DMS 273 treated with DMSO at 0.1 percent for 48 hours (cell line): ENCODE measurements around the gene TTC22.

Experiments
- DNase-seq: peaks from one replicate; lab custom pipeline; 2025; lab: John Stamatoyannopoulos, UW

The TTC22 gene

GRCh38 chr1:54834007-54834541, 33.0 kb upstream of the TTC22 start:
- DNase-seq = no peak

- no peak for DNase-seq
These were observed 32.0 kb upstream of the TTC22 start for GRCh38 chr1:54833121-54833520.

GRCh38 chr1:54826226-54826816, 25.2 kb upstream of the TTC22 start:
- no peak for DNase-seq

- no peak for DNase-seq
These were observed 24.6 kb upstream of the TTC22 start for GRCh38 chr1:54825696-54826095.

GRCh38 chr1:54823670-54824069, 22.5 kb upstream of the TTC22 start:
- no peak for DNase-seq

GRCh38 chr1:54819733-54820132, 18.6 kb upstream of the TTC22 start:
- DNase-seq = no peak

GRCh38 chr1:54819195-54819536, 18.0 kb upstream of the TTC22 start:
- no peak for DNase-seq

GRCh38 chr1:54818461-54819194, 17.5 kb upstream of the TTC22 start:
- no peak for DNase-seq

GRCh38 chr1:54816951-54817350, 15.8 kb upstream of the TTC22 start:
- DNase-seq = no peak

- no peak for DNase-seq
These were observed 15.0 kb upstream of the TTC22 start for GRCh38 chr1:54816130-54816529.

GRCh38 chr1:54815086-54815876, 14.2 kb upstream of the TTC22 start:
- DNase-seq = no peak

GRCh38 chr1:54814571-54814970, 13.4 kb upstream of the TTC22 start:
- DNase-seq = no peak

GRCh38 chr1:54814126-54814498, 13.0 kb upstream of the TTC22 start:
- DNase-seq = no peak

GRCh38 chr1:54813485-54814125, 12.5 kb upstream of the TTC22 start:
- no peak for DNase-seq

- DNase-seq = no peak
These were observed 11.8 kb upstream of the TTC22 start for GRCh38 chr1:54812801-54813484.

- DNase-seq = no peak
These were observed 10.9 kb upstream of the TTC22 start for GRCh38 chr1:54811739-54812655.

GRCh38 chr1:54811066-54811465, 9.9 kb upstream of the TTC22 start:
- no peak for DNase-seq

GRCh38 chr1:54810153-54810942, 9.2 kb upstream of the TTC22 start:
- DNase-seq = no peak

GRCh38 chr1:54809496-54810074, 8.5 kb upstream of the TTC22 start:
- no peak for DNase-seq
